Breast epithelium (tissue), 3 donors: ENCODE data around the gene DNM3.

Source experiments
- POLR2A ChIP-seq: fragments of 450-650 bp; IDR thresholded peaks from one replicate; pipeline ENCODE4 v1.6.1; 2016; ENCODE audit warnings: antibody characterized with exemption, mild to moderate bottlenecking, moderate library complexity
- POLR2AphosphoS5 ChIP-seq, 3 donors: sonication (generic); formaldehyde crosslinking; IDR thresholded peaks; one replicate each; pipeline ENCODE4 v1.6.1; 2017; ENCODE audit warnings: antibody characterized with exemption in 3 of 3
- TF ChIP-seq, protein P1 (sequence below), 3 donors: fragments of 450-650 bp; IDR thresholded peaks; one replicate each; pipeline ENCODE4 v1.5.1; 2016 to 2017; ENCODE audit warnings: antibody characterized with exemption in 3 of 3, mild to moderate bottlenecking in 3 of 3, moderate library complexity in 3 of 3

DNA sequence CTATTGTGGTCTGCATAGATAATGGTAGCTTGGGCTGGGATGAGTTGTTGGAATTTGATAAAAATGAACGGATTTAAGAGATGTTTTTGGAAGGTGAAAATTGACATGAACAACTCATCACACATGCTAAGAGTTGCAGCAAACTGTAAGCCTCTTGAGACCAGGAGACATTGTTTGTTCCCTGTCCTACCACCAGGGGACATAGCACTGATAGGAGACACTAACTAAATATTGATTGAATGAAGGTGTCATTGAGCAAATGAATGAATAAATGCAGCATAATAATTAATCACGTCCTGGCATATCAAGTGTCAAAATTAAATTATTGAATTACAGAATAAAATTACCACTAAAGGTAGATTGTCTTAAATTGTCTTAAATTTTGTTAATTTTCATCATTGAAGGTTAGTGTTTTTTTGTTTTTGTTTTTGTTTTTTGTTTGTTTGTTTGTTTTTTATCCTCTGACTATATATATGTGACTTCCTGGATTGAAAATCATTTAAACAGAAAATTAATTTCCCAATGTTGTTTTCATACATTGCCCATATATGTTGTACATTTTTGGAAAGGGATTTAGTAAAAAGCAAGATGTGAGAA lies 293.9 kb downstream of the DNM3 start:
- TF ChIP-seq, protein P1, sequence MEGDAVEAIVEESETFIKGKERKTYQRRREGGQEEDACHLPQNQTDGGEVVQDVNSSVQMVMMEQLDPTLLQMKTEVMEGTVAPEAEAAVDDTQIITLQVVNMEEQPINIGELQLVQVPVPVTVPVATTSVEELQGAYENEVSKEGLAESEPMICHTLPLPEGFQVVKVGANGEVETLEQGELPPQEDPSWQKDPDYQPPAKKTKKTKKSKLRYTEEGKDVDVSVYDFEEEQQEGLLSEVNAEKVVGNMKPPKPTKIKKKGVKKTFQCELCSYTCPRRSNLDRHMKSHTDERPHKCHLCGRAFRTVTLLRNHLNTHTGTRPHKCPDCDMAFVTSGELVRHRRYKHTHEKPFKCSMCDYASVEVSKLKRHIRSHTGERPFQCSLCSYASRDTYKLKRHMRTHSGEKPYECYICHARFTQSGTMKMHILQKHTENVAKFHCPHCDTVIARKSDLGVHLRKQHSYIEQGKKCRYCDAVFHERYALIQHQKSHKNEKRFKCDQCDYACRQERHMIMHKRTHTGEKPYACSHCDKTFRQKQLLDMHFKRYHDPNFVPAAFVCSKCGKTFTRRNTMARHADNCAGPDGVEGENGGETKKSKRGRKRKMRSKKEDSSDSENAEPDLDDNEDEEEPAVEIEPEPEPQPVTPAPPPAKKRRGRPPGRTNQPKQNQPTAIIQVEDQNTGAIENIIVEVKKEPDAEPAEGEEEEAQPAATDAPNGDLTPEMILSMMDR (IDR thresholded peaks at IDR 0.05), result peak; percentile 25 to 40 (median 32)
- TF ChIP-seq POLR2AphosphoS5 (IDR thresholded peaks at IDR 0.05) (no peak), POLR2A (no peak)
